Renal pelvis (tissue), 3 donors: ENCODE results near the gene ARHGAP10. TPM values are rescaled to one million over a fixed set of nuclear protein-coding genes. Genes with fewer than 3 reads are reported as not detected.

ENCODE experiments used
- polyA plus RNA-seq, 3 donors: library from polyadenylated mRNA; unstranded; fragments of 120-200 nt; gene quantifications; one replicate each; pipeline ENCODE4 v1.2.1, GENCODE V29; 2013; ENCODE audit not compliant: insufficient read length in 3 of 3

The ARHGAP10 gene
- polyA plus RNA-seq, 3 donors = 19.1 to 20.2 (median 20.1) TPM

Other genes starting within 250 kb of the ARHGAP10 start
- gene TMEM184C, start 114.7 kb upstream of the ARHGAP10 start, polyA plus RNA-seq = 10 to 100 TPM; 44.7 to 58.7 (median 51.4) TPM
- 10 to 100 TPM; 22.3 to 28.2 (median 26.8) TPM for gene PRMT9, start 47.9 kb upstream of the ARHGAP10 start, polyA plus RNA-seq